Measurements from ENCODE around the gene CUL2.

GRCh38 chr10:35132727-35133126 is 42.6 kb upstream of the CUL2 start:
- TF ChIP-seq, protein P1, sequence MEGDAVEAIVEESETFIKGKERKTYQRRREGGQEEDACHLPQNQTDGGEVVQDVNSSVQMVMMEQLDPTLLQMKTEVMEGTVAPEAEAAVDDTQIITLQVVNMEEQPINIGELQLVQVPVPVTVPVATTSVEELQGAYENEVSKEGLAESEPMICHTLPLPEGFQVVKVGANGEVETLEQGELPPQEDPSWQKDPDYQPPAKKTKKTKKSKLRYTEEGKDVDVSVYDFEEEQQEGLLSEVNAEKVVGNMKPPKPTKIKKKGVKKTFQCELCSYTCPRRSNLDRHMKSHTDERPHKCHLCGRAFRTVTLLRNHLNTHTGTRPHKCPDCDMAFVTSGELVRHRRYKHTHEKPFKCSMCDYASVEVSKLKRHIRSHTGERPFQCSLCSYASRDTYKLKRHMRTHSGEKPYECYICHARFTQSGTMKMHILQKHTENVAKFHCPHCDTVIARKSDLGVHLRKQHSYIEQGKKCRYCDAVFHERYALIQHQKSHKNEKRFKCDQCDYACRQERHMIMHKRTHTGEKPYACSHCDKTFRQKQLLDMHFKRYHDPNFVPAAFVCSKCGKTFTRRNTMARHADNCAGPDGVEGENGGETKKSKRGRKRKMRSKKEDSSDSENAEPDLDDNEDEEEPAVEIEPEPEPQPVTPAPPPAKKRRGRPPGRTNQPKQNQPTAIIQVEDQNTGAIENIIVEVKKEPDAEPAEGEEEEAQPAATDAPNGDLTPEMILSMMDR (IDR thresholded peaks at IDR 0.05) = no peak
- TF ChIP-seq POLR2A (IDR thresholded peaks at IDR 0.05) = no peak
